HepG2 (cell line): ENCODE results near the gene GMNN. TPM values are rescaled to one million over a fixed set of nuclear protein-coding genes. Genes with fewer than 3 reads are reported as not detected.

Source experiments
- ATAC-seq: fragments of 200-7000 bp; cut with Tn5 transposase; 3 replicates; pipeline ENCODE4 v1.9.1; 2020; ENCODE audit warnings: mild to moderate bottlenecking, moderate library complexity
- BruUV-seq: library from RNA; stranded (reverse); fragments of 400-500 nt; replicated peaks from 2 replicates; lab custom pipeline; 2021; lab: Mats Ljungman, UMichigan
- CTCF ChIA-PET: fragments of 300-600 bp; formaldehyde crosslinking; extraction: SDS; loops from one replicate; lab custom pipeline; 2021; ENCODE audit warnings: low total read pairs, inconsistent platforms, low intra/inter-chr PET ratio; lab: Yijun Ruan, JAX
- POLR2A ChIA-PET: fragments of 350-600 bp; sonication (Branson Sonifier 250); formaldehyde crosslinking; loops from one replicate; lab custom pipeline; 2020; ENCODE audit warnings: antibody characterized with exemption, inconsistent platforms; lab: Yijun Ruan, JAX
- DNase-seq: peaks from one replicate; pipeline ENCODE4 v3.0.0-alpha.2; 2015; ENCODE audit warnings: low spot score
- FAIRE-seq: peaks from 3 replicates; lab custom pipeline; 2011; peaks lifted over from hg19 to GRCh38; lab: Jason Lieb, UNC
- H2AFZ ChIP-seq: one replicate; pipeline ENCODE4 v1.6.1; 2011; ENCODE audit warnings: low read length, inconsistent platforms
- H3K27ac ChIP-seq: fragments of 300-600 bp; 3 replicates; pipeline ENCODE4 v1.8.0; 2011; ENCODE audit warnings: mixed run types, mild to moderate bottlenecking, mixed read lengths, low read length, inconsistent platforms; ENCODE audit not compliant: insufficient read depth; ENCODE audit errors: extremely low read length
- H3K27me3 ChIP-seq, 2 experiments: fragments of 200-600 bp in 1 of 2; 2 replicates in 1 of 2; 3 replicates in 1 of 2; pipeline versions ENCODE4 v1.6.0 to v1.8.0; 2011; ENCODE audit warnings: low read length in 2 of 2, mild to moderate bottlenecking in 2 of 2, moderate library complexity in 2 of 2, inconsistent platforms in 1 of 2; ENCODE audit not compliant: insufficient read depth in 2 of 2, control insufficient read depth in 1 of 2
- H3K36me3 ChIP-seq, 2 experiments: fragments of 200-600 bp in 1 of 2; replicated peaks in 1 of 2; 2 replicates in 1 of 2; 3 replicates in 1 of 2; pipeline versions ENCODE4 v1.5.1 to v1.8.0; 2011; ENCODE audit warnings: low read length in 2 of 2, inconsistent platforms in 1 of 2; ENCODE audit not compliant: insufficient read depth in 2 of 2, control insufficient read depth in 1 of 2
- H3K4me1 ChIP-seq: 2 replicates; pipeline ENCODE4 v1.5.1; 2012; ENCODE audit warnings: low read length, inconsistent platforms; ENCODE audit not compliant: insufficient read depth
- H3K4me2 ChIP-seq: 2 replicates; pipeline ENCODE4 v1.6.0; 2011; ENCODE audit warnings: low read depth, low read length, inconsistent platforms
- H3K4me3 ChIP-seq, 3 experiments: fragments of 200-600 bp in 1 of 3; sonication (generic), shearing (Covaris generic) in 1 of 3; replicated peaks in 1 of 3; 2 replicates each; pipeline ENCODE4 v1.5.1; 2011 to 2016; ENCODE audit warnings: low read length in 3 of 3, inconsistent platforms in 2 of 3, low read depth in 2 of 3, mild to moderate bottlenecking in 2 of 3, control low read depth in 1 of 3, mixed read lengths in 1 of 3; ENCODE audit not compliant: insufficient read depth in 1 of 3
- H3K79me2 ChIP-seq: one replicate; pipeline ENCODE4 v1.6.1; 2011; ENCODE audit warnings: low read length, inconsistent platforms; ENCODE audit not compliant: insufficient read depth
- H3K9ac ChIP-seq: 2 replicates; pipeline ENCODE4 v1.6.0; 2011; ENCODE audit warnings: mild to moderate bottlenecking, low read depth, low read length, inconsistent platforms; ENCODE audit not compliant: insufficient read depth
- H3K9me3 ChIP-seq: 2 replicates; pipeline ENCODE4 v1.5.1; 2012; ENCODE audit warnings: mild to moderate bottlenecking, low read length
- H4K20me1 ChIP-seq: 2 replicates; pipeline ENCODE4 v1.6.0; 2011; ENCODE audit warnings: inconsistent platforms, mild to moderate bottlenecking, low read length, moderate library complexity; ENCODE audit not compliant: insufficient read depth
- HMGA1 ChIP-seq: sonication (generic); formaldehyde crosslinking; conservative IDR thresholded peaks from 2 replicates; pipeline ENCODE4 v1.4.0; 2020; ENCODE audit warnings: missing genetic modification reagents
- HNF4A ChIP-seq: sonication (generic); formaldehyde crosslinking; IDR thresholded peaks from 2 replicates; pipeline ENCODE4 v1.4.0; 2020; ENCODE audit warnings: missing genetic modification reagents
- KDM5A ChIP-seq: fragments of 200-600 bp; sonication (generic); IDR thresholded peaks from 2 replicates; pipeline ENCODE4 v1.7.0; 2018; ENCODE audit warnings: antibody characterized with exemption, mild to moderate bottlenecking, low read length, borderline replicate concordance
- REPIN1 ChIP-seq: sonication (generic); formaldehyde crosslinking; IDR thresholded peaks from 2 replicates; pipeline ENCODE4 v1.8.0; 2022; ENCODE audit warnings: missing genetic modification reagents, low read depth, mild to moderate bottlenecking, borderline replicate concordance
- SALL1 ChIP-seq: sonication (generic); formaldehyde crosslinking; IDR thresholded peaks from 2 replicates; pipeline ENCODE4 v1.8.0; 2022; ENCODE audit warnings: mild to moderate bottlenecking, missing genetic modification reagents
- YY1 ChIP-seq: IDR thresholded peaks from 2 replicates; pipeline ENCODE4 v1.6.1; 2011; ENCODE audit warnings: low read length, low read depth, moderate library complexity, mild to moderate bottlenecking; ENCODE audit not compliant: insufficient read depth, insufficient replicate concordance
- ZBTB39 ChIP-seq: sonication (generic); formaldehyde crosslinking; IDR thresholded peaks from 2 replicates; pipeline ENCODE4 v1.5.0; 2020; ENCODE audit warnings: missing genetic modification reagents
- ZKSCAN5 ChIP-seq: sonication (generic); formaldehyde crosslinking; IDR thresholded peaks from 2 replicates; pipeline ENCODE4 v1.5.1; 2020; ENCODE audit warnings: mild to moderate bottlenecking, missing genetic modification reagents
- ZMAT3 ChIP-seq: sonication (generic); formaldehyde crosslinking; conservative IDR thresholded peaks from 2 replicates; pipeline ENCODE4 v1.7.0; 2021; ENCODE audit warnings: missing genetic modification reagents
- ZNF629 ChIP-seq: sonication (generic); formaldehyde crosslinking; conservative IDR thresholded peaks from 2 replicates; pipeline ENCODE4 v1.5.0; 2020; ENCODE audit warnings: missing genetic modification reagents
- ZNF883 ChIP-seq: sonication (generic); formaldehyde crosslinking; IDR thresholded peaks from 2 replicates; pipeline ENCODE4 v1.5.1; 2020; ENCODE audit warnings: mild to moderate bottlenecking, missing genetic modification reagents; ENCODE audit errors: not compliant biosample characterization
- WGBS: methylation state at CpG from one replicate; pipeline ENCODE4 v1.1.6; 2017; ENCODE audit warnings: low lambda C conversion rate; 5-methylcytosine and 5-hydroxymethylcytosine counted together
- in situ Hi-C: cut with HindIII; loops from 2 replicates; pipeline ENCODE4 v1.10.0; 2017; ENCODE audit warnings: low pct_unique_long_range_greater_than_20kb; ENCODE audit not compliant: extremely low pct_ligation_motif_present
- intact Hi-C: fragments of 100-400 bp; cut with micrococcal nuclease; formaldehyde crosslinking; loops from one replicate; pipeline ENCODE4 v1.10.0; 2022; ENCODE audit not compliant: unreplicated experiment
- polyA plus RNA-seq, 8 experiments: library from polyadenylated mRNA; depleted of rRNA in 3 of 8; stranded (reverse) in 7 of 8; unstranded in 1 of 8; fragments of >200 nt; fragmentation: Illumina TruSeq in 4 of 8; extraction: Trizol in 4 of 8; gene quantifications; 2 replicates each; pipeline versions ENCODE4 v1.2.1 to v1.2.3, GENCODE V29; 2011 to 2016; ENCODE audit warnings: low read depth in 4 of 8, missing spikeins in 1 of 8, mixed read lengths in 1 of 8; ENCODE audit not compliant: insufficient read depth in 1 of 8
- total RNA-seq, 5 experiments: library from RNA; depleted of rRNA; stranded (reverse); fragments of >200 nt; fragmentation: Illumina TruSeq; extraction: Trizol; gene quantifications; 2 replicates each; pipeline ENCODE4 v1.2.3, GENCODE V29; 2016; ENCODE audit warnings: low read depth in 1 of 5
- TF ChIP-seq, protein P1 (sequence below): sonication (generic); formaldehyde crosslinking; conservative IDR thresholded peaks from 2 replicates; pipeline ENCODE4 v1.4.0; 2020; ENCODE audit warnings: mild to moderate bottlenecking, missing genetic modification reagents, moderate library complexity

Gene GMNN
- total and polyA plus RNA-seq, 2 of the 13 experiments (the other 11 are each of a cell fraction or from before 2014, with no cell fraction given), result 61.8 to 154 TPM

GRCh38 chr6:24761851-24762250 is 12.9 kb upstream of the GMNN start:
- intact Hi-C loops (no loop called here), in situ Hi-C loops (no loop called here)
- TF ChIP-seq HMGA1 (CRISPR knock-in tag) (no peak), ZKSCAN5 (0 out of 2 replicates have a peak, but pooled peaks have one; percentile 21)
- TF ChIP-seq, all 625 proteins: peak for 1

DNA sequence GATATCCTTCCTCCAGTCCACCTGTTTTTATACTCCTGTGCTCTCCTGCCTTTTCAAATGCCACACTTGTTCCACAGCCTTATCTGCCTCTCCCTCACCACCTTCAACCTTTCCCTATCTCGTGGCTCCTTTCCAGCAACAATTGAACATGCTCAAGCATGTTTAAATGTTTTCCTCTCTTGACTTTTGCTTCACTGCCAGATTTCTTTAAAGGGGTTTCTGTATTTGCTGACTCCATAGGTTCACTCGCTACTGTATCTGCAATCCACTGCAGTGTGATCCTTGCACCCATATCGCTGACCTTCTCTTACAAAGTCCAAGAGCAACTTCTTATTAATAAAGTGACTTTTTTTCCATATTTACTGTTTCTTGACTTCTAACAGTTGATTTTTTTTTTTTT is 11.2 kb upstream of the GMNN start:
- peak overlapping the region; percentile 50 for H3K27ac ChIP-seq
- no peaks in the 10 kb centered on the region for H3K79me2 ChIP-seq
- in situ Hi-C loops, result no loop called here
- H3K4me2 ChIP-seq, result peak overlapping the region; percentile 57
- H2AFZ ChIP-seq, result peak overlapping the region; percentile 65
- H3K9me3 ChIP-seq, result no peaks in the 10 kb centered on the region
- BruUV-seq, result no TSS peak
- ChIA-PET CTCF (no interaction called here), POLR2A (interaction anchor here (1.4 kb wide), 1 partner anchor 8 kb away, joined by 5 read pairs; no protein-coding TSS in a partner anchor)
- DNase-seq (no peak), FAIRE-seq (peak; percentile 72), ATAC-seq (peak; percentile 15; the same call in 2 of the 3 replicates)
- H3K9ac ChIP-seq, result peak overlapping the region; percentile 6; the same call in 1 of the 2 replicates
- intact Hi-C loops, result no loop called here
- H3K4me1 ChIP-seq, result peaks cover 31% of the 10 kb centered on the region
- no peaks in the 10 kb centered on the region for H4K20me1 ChIP-seq
- H3K27me3 ChIP-seq, result no peaks in the 10 kb centered on the region
- WGBS, result 9% methylated on average over 3 of the region's 3 CpGs
- H3K36me3 ChIP-seq, result no peaks in the 10 kb centered on the region
- H3K4me3 ChIP-seq, result no peak overlapping the region
- TF ChIP-seq HNF4A (CRISPR knock-in tag), result peak; percentile 61; the same call in 1 of the 2 replicates
- TF ChIP-seq YY1, result no peak
- TF ChIP-seq KDM5A, result no peak
- no peak for TF ChIP-seq ZMAT3 (CRISPR knock-in tag)
- TF ChIP-seq ZNF629 (CRISPR knock-in tag), result peak; percentile 57; the same call in 1 of the 2 replicates
- TF ChIP-seq SALL1 (CRISPR knock-in tag), result 0 out of 2 replicates have a peak, but pooled peaks have one; percentile 10
- TF ChIP-seq ZNF883 (CRISPR knock-in tag), result no peak
- TF ChIP-seq REPIN1 (CRISPR knock-in tag), result 0 out of 2 replicates have a peak, but pooled peaks have one; percentile 26
- 0 out of 2 replicates have a peak, but pooled peaks have one; percentile 27 for TF ChIP-seq ZBTB39
- TF ChIP-seq, protein P1, sequence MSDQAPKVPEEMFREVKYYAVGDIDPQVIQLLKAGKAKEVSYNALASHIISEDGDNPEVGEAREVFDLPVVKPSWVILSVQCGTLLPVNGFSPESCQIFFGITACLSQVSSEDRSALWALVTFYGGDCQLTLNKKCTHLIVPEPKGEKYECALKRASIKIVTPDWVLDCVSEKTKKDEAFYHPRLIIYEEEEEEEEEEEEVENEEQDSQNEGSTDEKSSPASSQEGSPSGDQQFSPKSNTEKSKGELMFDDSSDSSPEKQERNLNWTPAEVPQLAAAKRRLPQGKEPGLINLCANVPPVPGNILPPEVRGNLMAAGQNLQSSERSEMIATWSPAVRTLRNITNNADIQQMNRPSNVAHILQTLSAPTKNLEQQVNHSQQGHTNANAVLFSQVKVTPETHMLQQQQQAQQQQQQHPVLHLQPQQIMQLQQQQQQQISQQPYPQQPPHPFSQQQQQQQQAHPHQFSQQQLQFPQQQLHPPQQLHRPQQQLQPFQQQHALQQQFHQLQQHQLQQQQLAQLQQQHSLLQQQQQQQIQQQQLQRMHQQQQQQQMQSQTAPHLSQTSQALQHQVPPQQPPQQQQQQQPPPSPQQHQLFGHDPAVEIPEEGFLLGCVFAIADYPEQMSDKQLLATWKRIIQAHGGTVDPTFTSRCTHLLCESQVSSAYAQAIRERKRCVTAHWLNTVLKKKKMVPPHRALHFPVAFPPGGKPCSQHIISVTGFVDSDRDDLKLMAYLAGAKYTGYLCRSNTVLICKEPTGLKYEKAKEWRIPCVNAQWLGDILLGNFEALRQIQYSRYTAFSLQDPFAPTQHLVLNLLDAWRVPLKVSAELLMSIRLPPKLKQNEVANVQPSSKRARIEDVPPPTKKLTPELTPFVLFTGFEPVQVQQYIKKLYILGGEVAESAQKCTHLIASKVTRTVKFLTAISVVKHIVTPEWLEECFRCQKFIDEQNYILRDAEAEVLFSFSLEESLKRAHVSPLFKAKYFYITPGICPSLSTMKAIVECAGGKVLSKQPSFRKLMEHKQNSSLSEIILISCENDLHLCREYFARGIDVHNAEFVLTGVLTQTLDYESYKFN (CRISPR knock-in tag), result peak; percentile 36

More at GRCh38 chr6:24761851-24762250, 12.9 kb upstream of the GMNN start:
- Histone ChIP-seq H3K27ac (no peak overlapping the region), H2AFZ (no peak overlapping the region), H3K9ac (no peak overlapping the region), H3K4me1 (peaks cover 31% of the 10 kb centered on the region), H4K20me1 (no peaks in the 10 kb centered on the region), H3K4me3 (no peak overlapping the region), H3K4me2 (no peak overlapping the region), H3K27me3 (no peaks in the 10 kb centered on the region), H3K79me2 (no peaks in the 10 kb centered on the region), H3K36me3 (no peaks in the 10 kb centered on the region), H3K9me3 (no peaks in the 10 kb centered on the region)
- ATAC-seq (no peak; the same call in 2 of the 3 replicates), DNase-seq (no peak), FAIRE-seq (no peak)
- BruUV-seq, result no TSS peak
- CTCF ChIA-PET, result no interaction called here
- POLR2A ChIA-PET, result no interaction called here
